Lower lobe of right lung (tissue), 2 donors: ENCODE measurements around the gene ADAT3. TPM values are rescaled to one million over a fixed set of nuclear protein-coding genes. Genes with fewer than 3 reads are reported as not detected.

Source experiments
- ATAC-seq, 2 donors: fragments of 200-7000 bp; cut with Tn5 transposase; one replicate each; pipeline ENCODE4 v1.9.1; 2020 to 2022; ENCODE audit warnings: mild to moderate bottlenecking in 2 of 2, moderate library complexity in 2 of 2
- DNase-seq: peaks from one replicate; pipeline ENCODE4 v3.0.0-alpha.2; 2020
- H3K27ac ChIP-seq: fragments of 200-600 bp; one replicate; pipeline ENCODE4 v1.8.0; 2022
- H3K27me3 ChIP-seq: fragments of 200-600 bp; one replicate; pipeline ENCODE4 v1.8.0; 2022; ENCODE audit warnings: low read depth
- H3K36me3 ChIP-seq: fragments of 200-600 bp; one replicate; pipeline ENCODE4 v1.8.0; 2022; ENCODE audit warnings: mild to moderate bottlenecking
- H3K4me1 ChIP-seq: fragments of 200-600 bp; one replicate; pipeline ENCODE4 v1.8.0; 2022
- H3K4me3 ChIP-seq: fragments of 200-600 bp; one replicate; pipeline ENCODE4 v1.8.0; 2022; ENCODE audit warnings: mild to moderate bottlenecking
- H3K9me3 ChIP-seq: fragments of 200-600 bp; one replicate; pipeline ENCODE4 v1.8.0; 2022
- intact Hi-C: fragments of 100-400 bp; cut with DNase I; formaldehyde crosslinking; loops from one replicate; pipeline ENCODE4 v1.11.0; 2022
- total RNA-seq: library from RNA; stranded (reverse); fragmentation: NEBNext Ultra II Directional; extraction: Animal tissue kit (Norgen Biotek cat#: 25700); gene quantifications from one replicate; pipeline ENCODE4 v1.2.1, GENCODE V29; 2021
- TF ChIP-seq, protein P1 (sequence below): fragments of 200-600 bp; IDR thresholded peaks from one replicate; pipeline ENCODE4 v1.8.0; 2022; ENCODE audit warnings: antibody characterized with exemption, mild to moderate bottlenecking
- donor health status: DM: no; HTN: yes; CAD: no; lungs with severe emphysema.

The ADAT3 gene
- total RNA-seq, 1 donor from 2014 or later, result 6.2 TPM

DNA sequence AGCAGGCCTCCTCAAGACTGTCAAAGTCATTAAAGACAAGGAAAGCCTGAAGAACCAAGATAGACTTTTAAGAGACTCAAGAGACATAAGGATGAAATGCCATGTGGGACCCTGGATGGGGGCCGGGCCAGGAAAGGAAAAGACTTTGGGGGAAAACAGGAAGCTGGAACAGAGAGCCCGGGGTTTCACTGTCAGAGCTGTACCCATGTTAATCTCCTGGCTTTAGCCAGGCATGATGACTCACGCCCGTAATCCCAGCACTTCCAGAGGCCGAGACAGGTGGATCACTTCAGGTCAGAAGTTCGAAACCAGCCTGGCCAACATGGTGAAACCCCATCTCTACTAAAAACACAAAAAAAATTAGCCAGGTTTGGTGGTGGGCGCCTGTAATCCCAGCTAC is 36.2 kb upstream of the ADAT3 start:
- DNase-seq (no peak), ATAC-seq (no peak)
- no peak overlapping the region for H3K27ac ChIP-seq
- intact Hi-C loops, result no loop called here
- no peaks in the 10 kb centered on the region for H3K27me3 ChIP-seq
- H3K36me3 ChIP-seq, result peaks cover 27% of the 10 kb centered on the region
- H3K4me1 ChIP-seq, result peaks cover 39% of the 10 kb centered on the region
- H3K9me3 ChIP-seq, result no peaks in the 10 kb centered on the region
- H3K4me3 ChIP-seq, result no peak overlapping the region
- TF ChIP-seq, protein P1, sequence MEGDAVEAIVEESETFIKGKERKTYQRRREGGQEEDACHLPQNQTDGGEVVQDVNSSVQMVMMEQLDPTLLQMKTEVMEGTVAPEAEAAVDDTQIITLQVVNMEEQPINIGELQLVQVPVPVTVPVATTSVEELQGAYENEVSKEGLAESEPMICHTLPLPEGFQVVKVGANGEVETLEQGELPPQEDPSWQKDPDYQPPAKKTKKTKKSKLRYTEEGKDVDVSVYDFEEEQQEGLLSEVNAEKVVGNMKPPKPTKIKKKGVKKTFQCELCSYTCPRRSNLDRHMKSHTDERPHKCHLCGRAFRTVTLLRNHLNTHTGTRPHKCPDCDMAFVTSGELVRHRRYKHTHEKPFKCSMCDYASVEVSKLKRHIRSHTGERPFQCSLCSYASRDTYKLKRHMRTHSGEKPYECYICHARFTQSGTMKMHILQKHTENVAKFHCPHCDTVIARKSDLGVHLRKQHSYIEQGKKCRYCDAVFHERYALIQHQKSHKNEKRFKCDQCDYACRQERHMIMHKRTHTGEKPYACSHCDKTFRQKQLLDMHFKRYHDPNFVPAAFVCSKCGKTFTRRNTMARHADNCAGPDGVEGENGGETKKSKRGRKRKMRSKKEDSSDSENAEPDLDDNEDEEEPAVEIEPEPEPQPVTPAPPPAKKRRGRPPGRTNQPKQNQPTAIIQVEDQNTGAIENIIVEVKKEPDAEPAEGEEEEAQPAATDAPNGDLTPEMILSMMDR, result no peak

DNA sequence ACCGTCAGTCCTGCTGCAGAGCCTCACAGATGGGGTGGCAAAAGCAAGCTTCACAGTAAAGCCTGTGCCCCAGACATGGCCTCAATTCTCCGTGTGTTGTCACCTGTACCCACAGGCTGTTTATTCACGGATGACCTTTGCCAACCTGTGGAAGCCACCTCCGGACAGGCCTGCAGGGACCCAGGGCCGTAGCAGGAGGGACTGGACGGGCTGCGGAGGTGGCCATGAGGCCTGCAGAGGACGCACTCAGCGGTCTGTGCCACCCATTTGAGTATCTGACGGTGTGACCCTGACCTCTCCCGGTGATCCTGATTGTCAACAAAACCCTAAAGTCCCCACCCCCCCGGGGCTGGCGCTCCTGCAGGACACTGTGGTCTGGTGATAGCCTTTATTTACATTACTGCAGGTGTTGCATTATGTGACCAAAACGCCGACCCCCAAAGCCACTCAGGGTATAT is 34.0 kb upstream of the ADAT3 start:
- H3K4me1 ChIP-seq, result peaks cover 46% of the 10 kb centered on the region
- DNase-seq (no peak), ATAC-seq (no peak)
- H3K4me3 ChIP-seq, result no peak overlapping the region
- H3K9me3 ChIP-seq, result no peaks in the 10 kb centered on the region
- no peak overlapping the region for H3K27ac ChIP-seq
- intact Hi-C loops, result no loop called here
- no peaks in the 10 kb centered on the region for H3K27me3 ChIP-seq
- H3K36me3 ChIP-seq, result peaks cover 27% of the 10 kb centered on the region
- TF ChIP-seq, protein P1, result no peak

DNA sequence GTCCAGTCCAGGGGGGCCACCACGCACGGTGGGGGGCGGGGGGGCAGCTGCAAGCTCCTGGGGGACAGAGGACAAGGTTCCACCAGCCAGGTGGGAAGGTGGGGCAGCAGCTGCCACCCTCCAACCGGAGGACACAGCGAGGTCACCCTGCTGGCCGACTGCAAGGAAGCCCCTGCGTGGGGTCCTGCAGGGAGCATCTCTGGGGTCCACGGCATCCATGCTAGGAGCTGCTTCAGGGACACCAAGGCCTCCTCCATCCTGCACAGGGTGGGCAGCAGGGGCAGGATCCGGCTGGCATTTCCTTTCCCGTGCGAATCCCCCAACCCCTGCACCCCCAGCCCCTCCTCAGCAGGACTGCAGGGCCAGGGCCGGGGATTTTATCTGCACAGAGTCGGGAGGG is 33.6 kb upstream of the ADAT3 start:
- H3K4me3 ChIP-seq, result no peak overlapping the region
- H3K4me1 ChIP-seq, result peaks cover 51% of the 10 kb centered on the region
- peaks cover 27% of the 10 kb centered on the region for H3K36me3 ChIP-seq
- no peak for DNase-seq
- H3K27me3 ChIP-seq, result no peaks in the 10 kb centered on the region
- TF ChIP-seq, protein P1, result no peak
- H3K9me3 ChIP-seq, result no peaks in the 10 kb centered on the region
- intact Hi-C loops, result no loop called here
- peak overlapping the region; percentile 97 for H3K27ac ChIP-seq
- ATAC-seq, result no peak

DNA sequence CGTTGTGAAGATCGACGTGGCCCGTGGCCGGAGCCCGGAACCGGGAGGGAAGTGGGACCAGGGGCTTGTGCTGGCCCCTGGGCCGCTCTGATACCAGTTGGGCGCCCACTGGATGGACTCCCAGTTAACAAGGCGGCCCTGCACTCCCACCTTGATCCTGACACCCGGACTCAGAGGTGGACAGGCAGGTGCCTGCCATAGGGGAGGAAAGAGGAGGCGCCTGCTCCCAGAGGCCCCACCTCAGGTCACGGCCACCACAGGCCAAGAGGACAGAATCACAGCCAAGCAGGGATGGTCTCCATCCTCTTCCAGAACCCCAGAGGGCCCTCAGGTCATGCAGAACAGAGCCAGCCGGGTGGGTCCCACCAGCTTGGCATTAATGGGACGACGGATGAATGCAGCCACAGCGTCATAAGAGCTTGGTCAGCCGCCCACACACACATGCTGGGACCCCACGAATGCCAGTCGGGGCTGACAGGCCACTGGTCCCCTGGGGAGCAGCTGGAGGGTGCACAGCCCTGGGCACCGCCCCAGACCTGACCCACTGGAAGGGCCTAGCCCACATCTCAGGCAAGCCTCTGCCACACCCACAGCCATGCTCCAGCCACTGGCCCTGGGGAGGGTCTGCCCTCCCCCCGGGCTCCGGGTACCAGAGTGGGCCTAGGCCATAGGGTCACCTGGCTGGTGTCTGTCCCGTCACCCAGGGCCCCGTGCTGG is 32.2 kb upstream of the ADAT3 start:
- Histone ChIP-seq H3K4me1 (peaks cover 52% of the 10 kb centered on the region), H3K4me3 (peak overlapping the region; percentile 99), H3K27ac (peak overlapping the region; percentile 97), H3K27me3 (no peaks in the 10 kb centered on the region), H3K9me3 (no peaks in the 10 kb centered on the region), H3K36me3 (peaks cover 27% of the 10 kb centered on the region)
- TF ChIP-seq, protein P1, result no peak
- DNase-seq, result no peak
- ATAC-seq, result peak in 1 of 2 donors; percentile 1
- intact Hi-C loops, result no loop called here

DNA sequence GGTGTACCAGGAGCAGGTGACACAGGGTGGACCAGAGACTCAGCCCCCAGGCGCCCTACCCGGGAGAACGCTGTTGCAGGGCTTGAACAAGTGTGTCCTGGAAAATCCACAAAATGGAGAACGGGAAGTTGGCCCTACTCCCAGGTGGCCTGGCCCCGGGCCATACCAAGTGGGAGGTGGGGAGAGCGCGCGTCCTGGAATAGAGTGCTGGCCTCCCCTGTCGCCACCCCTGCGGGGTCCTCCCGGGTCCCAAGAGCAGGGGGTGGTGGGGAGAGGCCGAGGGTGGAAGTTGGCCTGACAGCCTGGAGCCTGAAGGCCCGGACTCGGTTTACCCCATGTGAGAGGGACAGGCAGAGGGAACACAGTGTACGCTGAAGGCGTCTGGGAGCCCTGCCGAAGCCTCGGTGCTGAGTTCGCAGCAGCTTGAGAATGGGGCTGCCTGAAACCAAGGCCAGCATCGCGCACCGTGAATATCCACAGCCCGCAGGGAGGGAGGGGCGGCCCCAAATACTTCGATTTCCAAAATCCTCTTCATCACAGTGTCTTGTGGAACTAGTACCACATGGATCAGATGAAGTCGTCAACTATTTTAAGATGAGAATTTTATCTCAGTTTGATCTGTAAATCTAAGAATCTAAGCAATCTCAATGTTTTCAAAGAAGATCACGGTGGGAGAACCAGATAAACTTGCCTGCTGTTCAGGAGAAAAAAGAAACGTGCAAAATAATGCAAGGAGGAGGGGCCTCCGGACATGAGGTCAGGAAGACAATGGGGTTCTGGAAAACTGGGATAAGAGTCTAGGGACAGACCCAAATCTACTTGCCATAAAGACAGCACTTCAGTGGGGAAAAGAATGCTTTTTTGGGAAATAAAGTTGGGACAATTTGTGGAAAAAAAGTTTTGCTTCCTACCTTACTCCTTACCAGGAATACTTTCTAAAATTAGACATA is 31.4 kb upstream of the ADAT3 start:
- no peaks in the 10 kb centered on the region for H3K27me3 ChIP-seq
- intact Hi-C loops, result no loop called here
- H3K4me1 ChIP-seq, result peaks cover 52% of the 10 kb centered on the region
- ATAC-seq, result peak; percentile 2 to 19
- TF ChIP-seq, protein P1, result no peak
- H3K4me3 ChIP-seq, result peak overlapping the region; percentile 99
- H3K9me3 ChIP-seq, result no peaks in the 10 kb centered on the region
- no peak for DNase-seq
- peaks cover 31% of the 10 kb centered on the region for H3K36me3 ChIP-seq
- peak overlapping the region; percentile 97 for H3K27ac ChIP-seq
